Suppressor macrophage (primary cell): ENCODE measurements around the gene ANKRD44.

Source experiments
- DNase-seq, 4 experiments: peaks; one replicate each; pipeline ENCODE4 v3.0.0-alpha.2; 2020 to 2022

ANKRD44 gene

GRCh38 chr2:197205585-197206215 is 104.9 kb downstream of the ANKRD44 start:
- peak; percentile 23 to 65 (median 40) for DNase-seq

- no peak for DNase-seq
Observed at GRCh38 chr2:197204519-197205250, 105.9 kb downstream of the ANKRD44 start.

GRCh38 chr2:197201874-197202273 is 108.7 kb downstream of the ANKRD44 start:
- DNase-seq: no peak

GRCh38 chr2:197200762-197201058 is 109.9 kb downstream of the ANKRD44 start:
- DNase-seq: peak in 2 of 4 experiments; percentile 37 to 53

- DNase-seq: peak in 3 of 4 experiments; percentile 46 to 57 (median 46)
Observed at GRCh38 chr2:197200051-197200761, 110.4 kb downstream of the ANKRD44 start.

- DNase-seq: peak; percentile 72 to 84 (median 83)
Observed at GRCh38 chr2:197198890-197199289, 111.7 kb downstream of the ANKRD44 start.

- DNase-seq: peak in 1 of 4 experiments; percentile 23
Observed at GRCh38 chr2:197197895-197198311, 112.7 kb downstream of the ANKRD44 start.

- DNase-seq: no peak
Observed at GRCh38 chr2:197196541-197197180, 113.9 kb downstream of the ANKRD44 start.

GRCh38 chr2:197195518-197195917 is 115.1 kb downstream of the ANKRD44 start:
- DNase-seq: no peak

- DNase-seq: no peak
Observed at GRCh38 chr2:197191940-197192322, 118.6 kb downstream of the ANKRD44 start.

- DNase-seq: peak; percentile 21 to 79 (median 49)
Observed at GRCh38 chr2:197191177-197191939, 119.2 kb downstream of the ANKRD44 start.

GRCh38 chr2:197190100-197190432 is 120.5 kb downstream of the ANKRD44 start:
- no peak for DNase-seq

GRCh38 chr2:197189426-197190099 is 121.0 kb downstream of the ANKRD44 start:
- no peak for DNase-seq

GRCh38 chr2:197185676-197186075 is 124.9 kb downstream of the ANKRD44 start:
- DNase-seq: no peak

- DNase-seq: peak in 2 of 4 experiments; percentile 34 to 48
Observed at GRCh38 chr2:197184959-197185586, 125.5 kb downstream of the ANKRD44 start.

- DNase-seq: peak in 1 of 4 experiments; percentile 18
Observed at GRCh38 chr2:197183355-197183754, 127.2 kb downstream of the ANKRD44 start.

- DNase-seq: no peak
Observed at GRCh38 chr2:197182668-197183067, 127.9 kb downstream of the ANKRD44 start.

- no peak for DNase-seq
Observed at GRCh38 chr2:197181491-197181890, 129.1 kb downstream of the ANKRD44 start.

- no peak for DNase-seq
Observed at GRCh38 chr2:197179744-197180498, 130.7 kb downstream of the ANKRD44 start.

GRCh38 chr2:197176522-197176921 is 134.1 kb downstream of the ANKRD44 start:
- DNase-seq: peak in 3 of 4 experiments; percentile 21 to 46 (median 45)
